ENCODE results near the gene PARD3B.

The PARD3B gene, protein sequence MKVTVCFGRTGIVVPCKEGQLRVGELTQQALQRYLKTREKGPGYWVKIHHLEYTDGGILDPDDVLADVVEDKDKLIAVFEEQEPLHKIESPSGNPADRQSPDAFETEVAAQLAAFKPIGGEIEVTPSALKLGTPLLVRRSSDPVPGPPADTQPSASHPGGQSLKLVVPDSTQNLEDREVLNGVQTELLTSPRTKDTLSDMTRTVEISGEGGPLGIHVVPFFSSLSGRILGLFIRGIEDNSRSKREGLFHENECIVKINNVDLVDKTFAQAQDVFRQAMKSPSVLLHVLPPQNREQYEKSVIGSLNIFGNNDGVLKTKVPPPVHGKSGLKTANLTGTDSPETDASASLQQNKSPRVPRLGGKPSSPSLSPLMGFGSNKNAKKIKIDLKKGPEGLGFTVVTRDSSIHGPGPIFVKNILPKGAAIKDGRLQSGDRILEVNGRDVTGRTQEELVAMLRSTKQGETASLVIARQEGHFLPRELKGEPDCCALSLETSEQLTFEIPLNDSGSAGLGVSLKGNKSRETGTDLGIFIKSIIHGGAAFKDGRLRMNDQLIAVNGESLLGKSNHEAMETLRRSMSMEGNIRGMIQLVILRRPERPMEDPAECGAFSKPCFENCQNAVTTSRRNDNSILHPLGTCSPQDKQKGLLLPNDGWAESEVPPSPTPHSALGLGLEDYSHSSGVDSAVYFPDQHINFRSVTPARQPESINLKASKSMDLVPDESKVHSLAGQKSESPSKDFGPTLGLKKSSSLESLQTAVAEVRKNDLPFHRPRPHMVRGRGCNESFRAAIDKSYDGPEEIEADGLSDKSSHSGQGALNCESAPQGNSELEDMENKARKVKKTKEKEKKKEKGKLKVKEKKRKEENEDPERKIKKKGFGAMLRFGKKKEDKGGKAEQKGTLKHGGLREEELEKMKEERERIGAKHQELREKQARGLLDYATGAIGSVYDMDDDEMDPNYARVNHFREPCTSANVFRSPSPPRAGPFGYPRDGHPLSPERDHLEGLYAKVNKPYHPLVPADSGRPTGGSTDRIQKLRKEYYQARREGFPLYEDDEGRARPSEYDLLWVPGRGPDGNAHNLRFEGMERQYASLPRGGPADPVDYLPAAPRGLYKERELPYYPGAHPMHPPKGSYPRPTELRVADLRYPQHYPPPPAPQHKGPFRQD (N-terminal part only)

DNA sequence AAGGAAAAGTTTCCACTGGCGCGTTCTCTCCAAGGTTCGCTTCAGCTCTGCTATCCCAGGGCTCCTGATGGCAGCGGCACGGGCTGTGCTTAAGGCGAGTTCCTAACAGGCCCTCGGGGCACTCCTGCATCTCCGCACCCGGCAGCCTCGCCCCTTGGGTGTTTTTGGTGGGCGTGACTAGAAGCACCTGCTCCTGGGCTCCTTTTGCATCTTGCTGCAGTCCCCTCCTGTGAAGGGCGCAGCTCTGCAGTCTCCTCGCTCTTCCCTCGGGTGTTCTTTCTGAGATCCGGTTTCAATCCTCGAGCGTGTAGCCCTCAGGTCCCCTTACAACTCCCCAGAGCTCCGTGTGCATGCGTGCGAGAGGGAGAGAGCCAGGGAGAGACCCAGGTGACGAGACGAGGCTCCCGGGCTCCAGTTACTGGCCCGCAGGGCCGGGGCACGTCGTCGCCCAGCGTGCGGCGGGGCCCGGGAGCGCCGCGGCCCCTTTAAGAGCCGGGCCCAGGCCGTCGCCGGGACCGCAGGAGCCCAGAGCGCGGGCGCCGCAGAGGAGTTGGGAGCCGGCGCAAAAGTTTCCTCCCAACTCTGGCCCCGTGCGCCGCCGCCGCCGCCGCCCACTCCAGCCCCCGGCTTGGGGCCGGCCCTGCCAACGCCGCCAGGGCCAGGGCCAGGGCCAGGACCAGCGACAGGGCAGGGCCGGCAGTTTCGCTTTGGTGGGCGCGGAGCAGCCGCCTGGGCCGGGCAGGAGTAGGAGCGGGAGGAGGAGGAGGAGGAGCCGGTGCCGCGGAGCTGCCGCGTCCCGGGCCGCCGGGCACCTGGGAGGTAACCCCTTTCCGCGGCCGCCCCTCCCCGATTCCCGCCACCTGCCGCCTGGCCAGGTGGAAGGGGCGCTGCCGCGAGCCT lies at the start of gene PARD3B:
TSS of gene PARD3B (plus strand) at position 515 of the 900 bp plus-strand sequence. CDS start 525 bp downstream, outside the sequence.
- DNase-seq (ENCODE audit: low read depth) = peak; percentile 45

DNA sequence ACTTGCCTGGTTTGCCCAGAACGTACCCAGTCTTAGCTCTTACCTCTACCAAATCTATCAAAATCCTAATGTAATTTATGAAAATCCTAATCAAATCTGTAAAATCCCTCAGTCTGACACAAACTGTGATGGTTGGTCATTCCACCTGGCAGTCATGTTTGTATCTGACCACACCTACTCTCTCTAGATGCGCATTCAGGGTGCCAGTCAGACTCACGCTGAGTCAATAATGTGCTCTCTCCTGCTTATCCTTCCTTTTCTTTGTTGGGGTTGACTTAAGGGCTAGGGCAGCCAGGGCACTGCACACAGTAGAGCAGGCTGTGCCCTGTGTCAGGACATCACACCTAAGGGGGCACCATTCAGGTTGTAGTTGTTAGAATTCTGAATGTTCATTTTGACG lies 48.5 kb upstream of the PARD3B start:
- no peak for DNase-seq (ENCODE audit: low read depth)

DNA sequence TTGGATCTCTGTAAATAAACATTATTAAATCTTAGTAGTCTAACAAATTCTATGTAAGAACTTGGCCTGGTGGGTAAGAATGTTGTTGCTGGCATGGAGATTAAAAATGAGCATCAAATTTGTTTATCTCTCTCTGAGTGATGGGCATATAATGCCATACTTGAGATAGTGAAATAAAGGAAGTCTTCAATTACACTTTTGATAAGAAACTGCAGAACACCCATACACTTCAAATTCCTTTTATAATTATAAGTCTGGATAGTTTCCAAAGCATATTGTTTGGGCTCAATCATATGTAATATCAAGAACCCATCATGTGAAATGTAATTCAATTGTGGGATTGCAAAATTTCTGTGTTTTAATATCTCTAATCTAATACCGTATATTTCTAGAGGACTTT lies 47.4 kb upstream of the PARD3B start:
- DNase-seq (ENCODE audit: low read depth) = no peak

DNA sequence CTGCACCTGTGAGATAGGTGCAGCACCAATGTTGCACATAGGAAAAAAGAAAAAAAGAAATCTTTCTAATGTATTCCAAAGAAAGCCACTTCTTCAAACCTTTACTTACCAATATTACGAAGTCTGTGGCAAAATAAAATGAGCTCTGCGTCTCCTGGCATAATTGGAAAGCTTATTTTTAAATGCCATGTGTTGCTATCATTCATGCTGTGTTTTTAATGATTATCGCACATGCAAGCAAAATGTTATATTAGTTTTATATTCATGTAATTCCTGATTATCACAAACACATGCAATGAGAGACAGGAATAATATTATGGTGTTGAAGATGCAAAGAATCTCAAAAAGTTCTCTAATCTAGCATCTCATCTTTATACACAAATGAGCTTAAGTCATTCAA lies 47.0 kb upstream of the PARD3B start:
- DNase-seq (ENCODE audit: low read depth) = no peak

DNA sequence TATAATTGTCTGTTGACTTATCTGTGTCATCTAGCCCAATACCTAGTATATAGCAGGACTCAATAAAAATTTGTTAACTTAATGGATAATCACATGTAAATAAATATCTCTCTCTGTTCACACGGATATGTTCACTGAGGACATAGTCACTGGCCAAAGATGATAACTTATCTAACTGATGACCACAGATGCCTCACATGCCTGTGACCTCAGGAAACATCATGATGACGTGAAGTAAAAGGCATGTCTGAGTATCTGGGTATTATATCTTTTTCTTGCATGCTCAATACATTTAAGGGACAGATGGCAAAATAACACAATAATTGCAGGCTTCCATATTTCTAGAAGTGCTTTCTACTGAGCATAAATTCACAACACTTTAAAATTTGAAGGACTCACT lies 41.4 kb upstream of the PARD3B start:
- DNase-seq (ENCODE audit: low read depth) = no peak

DNA sequence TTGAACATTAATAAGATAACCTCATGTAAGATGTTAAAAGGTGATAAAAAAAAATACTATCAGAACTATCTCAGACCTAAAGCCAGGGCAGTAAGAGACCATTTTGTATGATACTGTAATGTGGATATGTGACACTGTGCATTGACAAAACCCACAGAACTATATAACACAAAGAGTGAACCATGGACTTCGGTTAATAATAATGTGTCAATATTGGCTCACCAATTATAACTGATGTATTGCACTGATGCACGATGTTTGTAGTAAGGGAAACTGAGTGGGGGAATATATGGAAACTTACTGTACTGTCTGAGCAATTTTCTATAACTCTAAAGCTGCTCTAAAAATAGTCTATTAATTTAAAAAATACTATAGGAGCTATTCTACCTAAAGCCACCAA lies 40.7 kb upstream of the PARD3B start:
- no peak for DNase-seq (ENCODE audit: low read depth)

DNA sequence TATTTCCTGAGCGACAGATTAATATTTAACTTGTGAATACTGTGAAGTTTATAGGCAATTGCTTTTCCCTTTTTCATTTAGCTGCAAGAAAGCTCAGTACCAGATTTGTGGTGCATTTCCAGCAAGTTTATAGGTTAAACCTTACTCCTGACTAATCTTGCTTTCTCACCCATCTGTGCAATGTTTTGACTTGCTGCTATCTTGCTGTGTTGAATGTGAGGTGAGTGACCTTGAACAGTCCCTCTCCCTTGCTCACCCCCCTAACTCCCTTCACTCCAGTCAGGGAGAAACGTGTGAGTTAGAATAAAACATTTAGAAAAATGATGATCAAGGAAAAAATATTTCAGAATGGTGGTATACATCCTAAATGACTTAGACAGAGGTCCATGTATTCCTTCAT lies 39.8 kb upstream of the PARD3B start:
- no peak for DNase-seq (ENCODE audit: low read depth)

DNA sequence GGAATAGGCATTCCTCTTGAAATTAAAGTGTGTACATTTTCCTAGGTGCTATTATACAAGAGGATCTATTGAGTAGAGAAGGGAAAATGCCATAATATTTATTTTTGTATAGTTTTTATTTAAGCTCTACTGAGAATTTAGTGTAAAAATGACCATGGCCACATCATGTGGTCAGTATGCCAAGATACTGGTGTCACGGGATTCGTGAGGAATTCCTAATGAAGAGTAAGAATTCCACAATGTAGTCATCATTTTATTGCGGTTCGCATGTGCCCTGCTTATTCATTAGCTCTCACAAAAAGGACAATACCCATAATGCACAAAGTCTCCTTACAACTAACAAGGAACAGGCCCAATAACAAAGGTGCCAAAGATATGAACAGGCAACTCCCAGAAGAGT lies 39.3 kb upstream of the PARD3B start:
- DNase-seq (ENCODE audit: low read depth) = peak; percentile 54

DNA sequence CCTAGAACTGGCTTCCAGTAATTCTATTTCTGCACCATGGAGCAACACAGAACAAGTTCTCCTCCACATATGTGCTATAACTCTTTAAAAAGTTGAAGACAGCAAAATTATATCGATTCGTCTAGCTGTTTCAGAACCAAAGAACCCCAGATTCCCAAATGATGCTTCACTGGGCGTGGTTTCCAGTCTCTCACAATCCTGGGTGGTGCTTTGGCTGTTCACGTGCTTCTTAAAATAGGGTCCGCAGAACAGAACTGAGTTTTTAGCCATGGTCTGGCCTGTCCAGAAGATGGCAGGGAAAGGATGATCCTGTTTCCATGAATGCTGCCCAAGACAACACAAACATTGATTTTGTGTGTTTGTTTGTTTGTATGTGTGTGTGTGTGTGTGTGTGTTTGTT lies 37.6 kb upstream of the PARD3B start:
- DNase-seq (ENCODE audit: low read depth) = no peak

DNA sequence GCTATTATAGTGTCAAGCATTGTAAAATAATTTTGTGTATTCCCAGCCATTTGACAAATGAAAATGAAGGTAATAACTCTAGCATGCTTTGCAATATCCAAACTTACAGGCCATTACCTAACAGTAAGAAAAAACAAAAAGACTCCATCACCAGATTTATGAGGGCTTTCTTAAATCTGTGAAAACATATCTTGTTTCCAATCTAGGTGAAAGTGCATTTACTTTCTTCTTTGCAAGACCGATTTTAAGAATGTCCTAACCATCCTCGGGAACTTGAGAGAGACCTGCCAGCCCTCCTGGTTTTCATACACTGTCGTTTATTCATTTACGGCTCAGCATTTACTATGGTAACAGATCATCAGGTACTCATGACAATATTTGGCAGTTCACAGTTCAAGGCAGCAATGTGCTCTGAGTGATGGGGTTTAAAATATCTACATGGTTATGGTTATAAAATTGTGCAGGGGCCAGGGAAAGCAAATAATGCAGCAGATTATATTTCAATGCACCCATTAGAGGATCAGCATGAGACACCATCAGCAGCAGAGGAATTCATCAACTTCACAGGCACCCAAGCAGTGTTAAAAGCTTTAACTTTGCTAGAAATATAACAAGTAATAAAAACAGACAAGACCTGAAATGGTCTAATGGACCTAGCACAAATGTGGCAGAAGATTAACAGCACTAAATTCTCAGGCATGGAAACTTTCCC lies 34.4 kb upstream of the PARD3B start:
- no peak for DNase-seq (ENCODE audit: low read depth)

DNA sequence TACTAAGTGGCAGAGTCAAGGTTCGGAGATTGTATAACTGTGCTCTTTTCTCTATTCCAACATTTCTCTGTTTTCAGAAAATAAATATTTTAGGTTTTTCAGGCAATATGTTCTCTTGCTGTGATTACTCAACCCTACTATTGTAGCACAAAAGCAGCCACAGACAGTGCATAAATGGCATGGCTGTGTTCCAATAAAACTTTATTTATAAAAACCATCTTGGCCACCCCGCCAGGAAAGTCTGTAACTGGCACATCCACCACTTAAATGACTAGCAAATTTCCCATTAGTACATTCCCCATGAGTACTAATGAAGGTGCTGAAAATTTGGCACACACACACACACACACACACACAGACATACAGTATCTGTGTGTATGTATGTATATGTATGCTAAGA lies 30.8 kb upstream of the PARD3B start:
- no peak for DNase-seq (ENCODE audit: low read depth)

DNA sequence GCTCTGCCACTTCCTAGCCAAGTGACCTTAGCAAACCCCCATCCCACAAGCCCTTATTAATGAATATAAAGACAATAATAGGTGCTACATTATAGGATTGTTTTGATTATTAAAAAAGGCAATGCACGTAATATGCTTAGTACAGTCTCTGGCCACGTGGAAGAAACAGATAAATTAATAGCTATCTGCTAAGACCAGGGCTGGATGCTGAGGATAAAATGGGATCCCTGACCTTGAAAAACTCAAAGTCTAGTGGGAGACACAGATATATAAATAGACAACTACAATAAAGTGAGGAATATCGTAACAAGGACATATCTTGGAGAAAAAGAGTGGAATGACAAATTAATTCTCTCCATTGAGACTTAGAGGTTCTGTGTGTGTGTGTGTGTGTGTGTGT lies 29.9 kb upstream of the PARD3B start:
- DNase-seq (ENCODE audit: low read depth) = no peak

DNA sequence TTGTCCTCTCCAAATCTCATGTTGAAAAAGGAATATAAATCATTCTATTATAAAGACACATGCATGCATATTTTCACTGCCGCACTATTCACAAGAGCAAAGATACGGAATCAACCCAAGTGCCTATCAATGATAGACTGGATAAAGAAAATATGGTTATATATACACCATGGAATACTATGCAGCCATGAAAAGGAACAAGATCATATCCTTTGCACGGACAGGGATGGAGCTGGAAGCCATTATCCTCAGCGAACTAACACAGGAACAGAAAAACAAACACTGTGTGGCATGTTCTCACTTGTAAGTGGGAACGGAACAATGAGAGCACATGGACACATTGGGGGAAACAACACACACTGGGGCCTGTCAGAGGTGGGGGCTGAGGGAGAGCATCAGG lies 28.1 kb upstream of the PARD3B start:
- DNase-seq (ENCODE audit: low read depth) = no peak

DNA sequence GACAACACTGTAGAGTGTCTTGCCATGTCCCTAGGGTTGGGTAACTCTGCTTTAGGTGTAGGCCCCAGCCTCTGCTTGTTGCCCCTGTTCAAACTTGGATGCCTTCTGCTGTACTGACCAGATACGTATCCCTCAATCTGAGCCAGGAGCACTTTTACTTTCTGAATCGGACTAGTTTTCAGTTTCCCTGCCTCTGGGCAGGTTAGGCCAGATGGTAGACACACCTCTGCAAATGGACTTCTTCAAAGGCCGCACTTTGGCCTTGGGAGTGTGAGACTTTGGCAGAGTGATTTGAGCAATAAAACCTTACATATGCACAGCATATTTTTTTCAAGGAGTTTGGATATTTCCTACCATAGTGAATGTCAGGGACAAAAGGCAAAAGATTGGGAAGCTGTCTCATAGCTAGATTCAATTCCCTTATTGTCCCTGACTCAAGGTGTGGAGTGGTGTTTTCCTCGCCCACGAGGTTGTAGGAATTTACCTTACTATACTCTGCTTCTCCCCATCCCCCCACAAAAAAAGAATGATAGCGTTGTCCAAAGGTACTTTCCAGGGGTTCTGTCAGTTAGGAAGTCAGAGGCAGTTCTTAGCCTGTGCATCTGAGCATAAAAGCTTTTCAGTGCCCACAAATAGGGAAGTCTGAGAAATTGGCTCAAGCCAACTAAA lies 15.3 kb upstream of the PARD3B start:
- DNase-seq (ENCODE audit: low read depth) = no peak

DNA sequence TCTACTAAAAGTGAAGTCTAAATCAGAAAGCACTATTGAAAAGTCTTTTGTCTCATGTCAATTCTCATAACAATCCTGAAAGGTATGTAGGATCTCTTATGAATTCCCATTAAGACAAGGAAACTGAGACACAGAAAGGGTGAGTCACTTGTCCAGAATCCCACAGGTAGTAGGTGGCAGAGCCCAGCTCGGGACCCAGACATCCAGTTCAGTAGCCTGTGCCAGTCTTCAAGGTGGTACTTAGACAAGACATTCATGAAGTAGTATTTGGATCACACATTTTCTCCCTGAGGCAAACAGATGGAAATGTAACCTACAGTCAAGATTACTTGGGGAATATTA lies 14.8 kb upstream of the PARD3B start:
- DNase-seq (ENCODE audit: low read depth) = no peak

DNA sequence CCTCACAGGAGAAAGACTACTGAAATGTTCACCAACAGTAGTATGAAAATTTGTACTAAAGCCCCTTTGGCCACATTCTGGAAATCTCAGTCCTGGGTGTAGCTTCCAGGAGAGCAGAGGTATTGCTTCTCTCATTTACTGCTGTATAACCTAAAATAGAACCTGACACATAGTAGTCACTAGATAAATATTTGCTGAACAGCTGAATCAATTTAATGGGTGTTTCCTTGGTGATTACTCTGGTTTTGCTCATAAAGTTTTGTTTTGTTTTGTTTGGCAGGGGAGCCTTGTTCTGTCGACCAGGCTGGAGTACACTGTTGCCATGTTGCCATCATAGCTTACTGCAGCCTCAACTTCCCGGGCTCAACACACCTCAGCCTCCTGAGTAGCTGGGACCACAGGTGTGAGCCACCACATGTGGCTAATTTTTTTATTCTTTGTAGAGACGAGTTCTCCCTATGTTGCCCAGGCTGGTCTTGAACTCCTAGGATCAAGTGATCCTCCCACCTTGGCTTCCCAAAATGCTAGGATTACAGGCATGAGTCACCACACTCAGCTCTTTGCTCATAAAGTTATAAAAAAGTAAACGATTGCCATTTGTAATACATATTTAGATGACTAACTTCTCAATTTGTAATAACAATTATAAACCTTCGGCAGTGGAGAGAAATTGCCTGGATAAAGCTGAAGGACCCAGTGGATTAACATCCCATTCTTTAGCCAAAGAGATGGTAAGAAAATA lies 11.5 kb upstream of the PARD3B start:
- peak; percentile 51 for DNase-seq (ENCODE audit: low read depth)

DNA sequence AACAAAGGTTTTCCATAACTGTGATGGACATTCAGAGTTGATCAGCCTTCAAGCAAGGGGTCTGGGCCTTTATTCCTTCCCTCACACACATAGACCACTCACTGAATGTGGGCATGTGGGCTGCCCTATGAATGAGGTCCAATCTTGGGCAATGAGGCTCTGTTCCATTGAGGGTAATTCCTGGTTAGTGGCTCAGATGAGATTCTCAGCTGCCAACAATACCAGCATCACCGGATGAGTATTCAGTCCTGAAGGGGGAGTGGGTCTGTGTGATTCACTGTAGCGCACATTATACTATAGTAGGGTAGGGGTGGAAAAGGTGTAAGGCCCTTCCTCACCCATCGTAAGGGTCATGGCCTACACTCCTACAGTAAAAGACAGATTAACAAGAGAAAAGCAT lies 9.9 kb upstream of the PARD3B start:
- DNase-seq (ENCODE audit: low read depth) = no peak

DNA sequence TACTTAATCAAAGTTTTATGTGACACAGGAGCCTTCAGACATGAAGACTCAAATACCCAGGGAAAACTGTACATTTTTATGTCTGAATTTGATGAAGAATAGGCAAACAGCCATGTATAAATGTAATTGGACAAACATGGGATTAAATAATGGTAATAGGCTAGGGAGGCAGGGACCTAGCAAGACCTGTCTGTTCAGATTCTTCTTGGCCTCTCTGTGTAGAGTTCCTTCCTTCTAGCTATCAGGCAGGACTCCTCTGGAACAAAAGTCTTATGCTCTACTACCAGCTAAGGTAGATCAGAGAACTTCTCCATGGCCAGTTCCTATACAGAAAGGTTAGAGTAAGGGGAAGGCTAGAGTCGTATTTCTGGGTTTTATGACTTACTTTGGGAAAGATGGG lies 9.5 kb upstream of the PARD3B start:
- no peak for DNase-seq (ENCODE audit: low read depth)

DNA sequence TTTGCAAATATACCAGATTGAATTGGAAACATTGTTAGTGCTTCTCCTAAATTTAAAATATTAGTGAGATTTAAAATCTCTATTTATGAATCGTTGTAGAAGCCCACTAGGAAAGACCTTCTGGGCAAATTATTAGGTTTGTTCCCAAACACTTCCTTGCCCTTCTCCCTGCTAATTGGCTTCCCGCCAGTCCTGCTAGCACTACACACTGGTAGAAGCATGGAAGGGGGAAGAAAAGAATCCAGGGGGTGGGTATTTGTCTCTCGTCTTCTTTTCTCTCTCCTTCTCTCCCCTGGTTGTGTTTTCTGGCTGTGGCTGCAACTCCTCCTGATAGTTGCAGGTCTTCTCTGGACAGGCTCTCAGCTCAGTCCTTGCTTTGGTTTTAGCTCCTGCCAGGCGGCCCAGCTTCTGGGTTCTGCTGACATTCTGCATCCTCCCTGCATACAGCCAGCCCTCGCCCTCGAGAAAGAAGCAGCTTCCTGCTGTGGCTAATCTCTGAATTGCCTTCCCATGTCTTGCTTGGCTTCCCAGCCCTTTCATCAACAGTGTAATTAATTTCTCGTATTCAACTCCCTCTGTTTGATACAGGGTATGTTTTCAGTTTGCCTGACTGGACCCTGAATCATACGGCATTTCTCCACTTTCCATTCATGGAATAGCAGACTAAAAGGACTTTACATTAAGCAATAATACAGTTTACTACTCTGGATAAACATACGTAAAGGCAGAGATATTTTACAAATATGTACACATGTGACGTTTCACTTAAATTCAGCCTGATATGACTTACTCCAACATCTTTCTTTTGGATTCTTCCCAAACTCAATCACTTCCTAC lies 6.9 kb upstream of the PARD3B start:
- DNase-seq (ENCODE audit: low read depth) = no peak
